Activated CD8-positive, alpha-beta T cell treated with anti-CD3 and anti-CD28 coated beads for 36 hours (primary cell): ENCODE results near the gene DNAJC19. TPM values are rescaled to one million over a fixed set of nuclear protein-coding genes. Genes with fewer than 3 reads are reported as not detected.
"Not testable (repeated sequence)": the region's sequence is repeated elsewhere in the genome, so short reads cannot be mapped to it uniquely, and the experiment has no call there.

Experiments used
- ATAC-seq: fragments of 200-7000 bp; cut with Tn5 transposase; one replicate; pipeline ENCODE4 v1.10.0; 2021; ENCODE audit warnings: mild to moderate bottlenecking, moderate library complexity
- CTCF ChIA-PET: fragments of 350-600 bp; sonication (Branson Sonifier 250); formaldehyde crosslinking; loops from one replicate; lab custom pipeline; 2021; ENCODE audit warnings: antibody characterized with exemption; lab: Charles Lee
- POLR2A ChIA-PET: fragments of 350-600 bp; sonication (Branson Sonifier 250); formaldehyde crosslinking; loops from one replicate; lab custom pipeline; 2021; ENCODE audit warnings: antibody characterized with exemption; lab: Charles Lee
- DNase-seq: peaks from one replicate; pipeline ENCODE4 v3.0.0-alpha.2; 2020
- H3K27ac Mint-ChIP-seq: one replicate; pipeline ENCODE4 v1.8.0; 2021; ENCODE audit warnings: mild to moderate bottlenecking, mixed read lengths
- H3K27me3 Mint-ChIP-seq: one replicate; pipeline ENCODE4 v1.8.0; 2021; ENCODE audit warnings: mixed read lengths
- H3K36me3 Mint-ChIP-seq: one replicate; pipeline ENCODE4 v1.8.0; 2021; ENCODE audit warnings: low read depth, mixed read lengths
- H3K4me1 Mint-ChIP-seq: one replicate; pipeline ENCODE4 v1.8.0; 2021; ENCODE audit warnings: low read depth, mixed read lengths
- H3K4me3 Mint-ChIP-seq: one replicate; pipeline ENCODE4 v1.8.0; 2021; ENCODE audit warnings: mild to moderate bottlenecking, moderate library complexity, mixed read lengths
- H3K9me3 Mint-ChIP-seq: one replicate; pipeline ENCODE4 v1.8.0; 2021; ENCODE audit warnings: mixed read lengths
- CTCF ChIP-seq: fragments of 200-600 bp; IDR thresholded peaks from one replicate; pipeline ENCODE4 v1.8.0; 2022; ENCODE audit warnings: antibody characterized with exemption, mild to moderate bottlenecking
- intact Hi-C: fragments of 100-400 bp; cut with micrococcal nuclease; formaldehyde crosslinking; loops from one replicate; pipeline ENCODE4 v1.10.0; 2022
- total RNA-seq, 2 experiments: library from RNA; stranded (reverse); gene quantifications; one replicate each; pipeline ENCODE4 v1.2.3, GENCODE V29; 2021

DNAJC19 gene
- total RNA-seq, 2 experiments from 2014 or later = 67.6 to 69.3 TPM

- Mint-ChIP-seq H3K4me1 (peaks cover 9% of the 10 kb centered on the region), H3K36me3 (peaks cover 2% of the 10 kb centered on the region), H3K4me3 (no peak overlapping the region), H3K27ac (no peak overlapping the region), H3K27me3 (peaks cover 5% of the 10 kb centered on the region), H3K9me3 (no peaks in the 10 kb centered on the region)
- DNase-seq (no peak), ATAC-seq (no peak)
- CTCF ChIA-PET = no interaction called here
- intact Hi-C loops = no loop called here
- TF ChIP-seq CTCF = no peak
- POLR2A ChIA-PET = no interaction called here
Measured at GRCh38 chr3:181008796-181009195, 19.3 kb upstream of the DNAJC19 start.

GRCh38 chr3:181007262-181007661 is 17.7 kb upstream of the DNAJC19 start:
- ChIA-PET POLR2A (no interaction called here), CTCF (no interaction called here)
- Mint-ChIP-seq H3K9me3 (peaks cover 9% of the 10 kb centered on the region), H3K36me3 (peaks cover 5% of the 10 kb centered on the region), H3K27me3 (peaks cover 9% of the 10 kb centered on the region), H3K4me3 (no peak overlapping the region), H3K4me1 (peaks cover 9% of the 10 kb centered on the region), H3K27ac (no peak overlapping the region)
- no peak for DNase-seq
- ATAC-seq = no peak
- intact Hi-C loops = no loop called here
- no peak for TF ChIP-seq CTCF

- Mint-ChIP-seq H3K36me3 (peaks cover 10% of the 10 kb centered on the region), H3K4me1 (peaks cover 9% of the 10 kb centered on the region), H3K4me3 (no peak overlapping the region), H3K9me3 (peaks cover 13% of the 10 kb centered on the region), H3K27me3 (peaks cover 5% of the 10 kb centered on the region), H3K27ac (no peak overlapping the region)
- ChIA-PET POLR2A (no interaction called here), CTCF (no interaction called here)
- no peak for ATAC-seq
- no peak for TF ChIP-seq CTCF
- intact Hi-C loops = no loop called here
- no peak for DNase-seq
Measured at GRCh38 chr3:181006541-181006940, 17.0 kb upstream of the DNAJC19 start.

GRCh38 chr3:181003469-181003868 is 13.9 kb upstream of the DNAJC19 start:
- POLR2A ChIA-PET, H3K4me3 Mint-ChIP-seq, DNase-seq, ATAC-seq, intact Hi-C loops, H3K27ac Mint-ChIP-seq, H3K27me3 Mint-ChIP-seq, H3K4me1 Mint-ChIP-seq, CTCF ChIA-PET: not testable (repeated sequence)
- Mint-ChIP-seq H3K36me3 (peaks cover 20% of the 10 kb centered on the region), H3K9me3 (peaks cover 26% of the 10 kb centered on the region)

DNA sequence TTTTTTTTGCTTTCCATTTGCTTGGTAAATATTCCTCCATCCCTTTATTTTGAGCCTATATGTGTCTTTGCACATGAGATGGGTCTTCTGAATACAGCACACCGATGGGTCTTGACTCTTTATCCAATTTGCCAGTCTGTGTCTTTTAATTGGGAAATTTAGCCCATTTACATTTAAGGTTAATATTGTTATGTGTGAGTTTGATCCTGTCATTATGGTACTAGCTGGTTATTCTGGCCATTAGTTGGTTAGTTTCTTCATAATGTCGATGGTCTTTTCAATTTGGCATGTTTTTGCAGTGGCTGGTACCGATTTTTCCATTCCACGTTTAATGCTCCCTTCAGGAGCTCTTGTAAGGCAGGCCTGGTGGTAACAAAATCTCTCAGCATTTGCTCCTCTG is 12.8 kb upstream of the DNAJC19 start:
- H3K4me3 Mint-ChIP-seq, H3K27ac Mint-ChIP-seq, CTCF ChIA-PET, intact Hi-C loops, ATAC-seq, H3K27me3 Mint-ChIP-seq, H3K4me1 Mint-ChIP-seq, DNase-seq, POLR2A ChIA-PET: not testable (repeated sequence)
- Mint-ChIP-seq H3K9me3 (peaks cover 26% of the 10 kb centered on the region), H3K36me3 (peaks cover 18% of the 10 kb centered on the region)

DNA sequence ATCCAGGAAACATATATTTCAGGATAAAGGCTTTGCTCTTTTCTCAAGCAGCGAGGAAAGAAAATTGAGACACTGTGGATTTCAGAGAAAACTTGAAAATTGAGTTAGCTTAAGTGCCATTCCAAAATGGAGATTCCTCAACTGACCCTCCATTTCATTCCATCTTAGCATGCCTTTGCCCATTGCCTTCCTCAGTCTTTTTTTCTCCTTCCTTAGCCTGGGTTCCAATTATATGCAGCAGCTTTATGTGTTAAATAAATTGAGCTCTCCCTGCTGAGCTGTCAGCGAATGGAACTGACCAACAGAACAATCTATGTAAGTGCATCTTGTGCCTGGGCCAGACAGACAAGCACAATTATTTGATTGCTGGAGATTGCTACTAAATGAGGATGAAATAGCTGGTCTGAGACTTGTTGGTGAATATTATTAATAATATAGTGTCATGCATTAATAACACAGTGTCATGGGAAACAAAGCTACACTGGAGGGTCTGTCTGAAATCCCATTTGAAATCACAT is 6.9 kb upstream of the DNAJC19 start:
- no peak overlapping the region for H3K27ac Mint-ChIP-seq
- no peak for TF ChIP-seq CTCF
- H3K9me3 Mint-ChIP-seq = peaks cover 12% of the 10 kb centered on the region
- ATAC-seq = no peak
- H3K4me1 Mint-ChIP-seq = no peaks in the 10 kb centered on the region
- H3K27me3 Mint-ChIP-seq = peaks cover 4% of the 10 kb centered on the region
- intact Hi-C loops = no loop called here
- no peak overlapping the region for H3K4me3 Mint-ChIP-seq
- CTCF ChIA-PET = no interaction called here
- POLR2A ChIA-PET = no interaction called here
- H3K36me3 Mint-ChIP-seq = peaks cover 9% of the 10 kb centered on the region
- no peak for DNase-seq
